GM18508 (cell line): ENCODE data around the gene RPS14.
A peak's percentile ranks its signal among the peaks of the same experiment; 100 is the strongest.
"Not testable (repeated sequence)": the region's sequence is repeated elsewhere in the genome, so short reads cannot be mapped to it uniquely, and the experiment has no call there.

ENCODE experiments used
- ATAC-seq: cut with Tn5 transposase; IDR thresholded peaks from one replicate; pipeline ENCODE4 v1.9.1; 2021; ENCODE audit warnings: moderate number of reproducible peaks; ENCODE audit not compliant: insufficient read depth, unreplicated experiment

The RPS14 gene

DNA sequence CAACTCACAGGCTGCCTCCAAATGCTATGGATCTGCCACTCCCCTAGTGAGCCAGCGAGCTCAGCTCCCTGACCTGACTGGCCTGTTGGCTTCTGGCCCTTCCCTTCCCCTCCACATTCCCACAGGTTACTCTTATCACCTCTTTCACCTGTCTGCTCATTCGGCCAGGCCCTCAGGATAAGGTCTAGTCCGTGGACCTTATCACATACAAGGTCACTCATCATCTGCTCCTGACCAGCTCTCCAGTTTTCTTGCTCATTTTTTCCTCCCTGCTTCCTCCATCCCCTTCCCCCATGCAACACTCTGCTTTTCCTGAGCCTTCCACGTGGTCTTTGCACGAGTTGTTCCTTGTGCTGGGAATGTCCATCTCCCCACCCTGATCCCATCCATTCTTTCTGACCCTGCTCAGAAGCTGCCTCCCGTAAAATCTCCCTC lies 32.5 kb upstream of the RPS14 start:
- no peak for ATAC-seq

DNA sequence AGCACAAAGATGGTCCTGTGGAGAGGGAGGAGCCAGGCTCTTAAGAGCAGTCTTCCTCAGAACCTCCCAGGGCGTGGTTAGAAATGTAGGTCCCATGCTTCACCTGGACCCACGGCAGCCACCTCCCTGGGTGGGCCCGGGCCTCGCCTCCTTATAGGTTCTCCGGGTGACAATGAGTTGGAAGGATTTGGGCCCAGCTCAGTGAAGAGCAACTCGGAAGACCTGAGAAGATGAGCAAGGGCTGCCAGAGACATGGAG lies 32.1 kb upstream of the RPS14 start:
- ATAC-seq = no peak

DNA sequence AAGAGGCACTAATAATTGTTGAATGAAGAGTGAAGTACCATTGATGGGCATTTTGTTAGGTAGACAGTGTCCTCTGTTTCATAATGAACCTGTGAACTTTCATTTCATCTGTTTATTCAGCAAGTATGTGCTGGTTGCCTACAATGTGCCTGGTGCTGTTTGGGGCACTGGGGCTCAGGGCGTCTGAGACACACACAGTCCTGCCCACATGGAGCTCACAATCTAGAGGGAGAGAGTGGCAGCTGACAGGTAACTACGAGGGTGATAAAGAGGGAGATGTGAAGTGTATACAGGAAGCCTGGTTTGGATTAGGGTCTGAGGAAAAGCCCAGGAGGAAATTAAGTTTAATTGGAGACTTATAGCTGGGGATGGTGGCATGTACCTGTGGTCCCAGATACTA lies 29.9 kb upstream of the RPS14 start:
- no peak for ATAC-seq

DNA sequence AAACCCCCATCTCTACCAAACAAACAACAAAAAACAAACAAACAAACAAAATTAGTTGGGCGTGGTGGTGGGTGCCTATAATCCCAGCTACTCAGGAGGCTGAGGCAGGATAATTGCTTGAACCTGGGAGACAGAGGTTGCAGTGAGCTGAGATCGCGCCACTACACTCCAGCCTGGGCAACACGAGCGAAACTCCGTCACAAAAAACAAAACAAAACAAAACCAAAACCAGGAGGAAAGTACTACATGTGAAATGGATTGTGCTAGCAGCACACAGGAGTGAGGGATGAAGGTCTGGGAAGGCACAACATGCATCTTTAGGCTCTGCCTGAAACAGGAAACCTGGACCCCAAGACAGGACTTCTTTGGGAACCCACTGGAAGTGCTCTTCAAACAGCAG lies 27.0 kb upstream of the RPS14 start:
- not testable (repeated sequence) for ATAC-seq

DNA sequence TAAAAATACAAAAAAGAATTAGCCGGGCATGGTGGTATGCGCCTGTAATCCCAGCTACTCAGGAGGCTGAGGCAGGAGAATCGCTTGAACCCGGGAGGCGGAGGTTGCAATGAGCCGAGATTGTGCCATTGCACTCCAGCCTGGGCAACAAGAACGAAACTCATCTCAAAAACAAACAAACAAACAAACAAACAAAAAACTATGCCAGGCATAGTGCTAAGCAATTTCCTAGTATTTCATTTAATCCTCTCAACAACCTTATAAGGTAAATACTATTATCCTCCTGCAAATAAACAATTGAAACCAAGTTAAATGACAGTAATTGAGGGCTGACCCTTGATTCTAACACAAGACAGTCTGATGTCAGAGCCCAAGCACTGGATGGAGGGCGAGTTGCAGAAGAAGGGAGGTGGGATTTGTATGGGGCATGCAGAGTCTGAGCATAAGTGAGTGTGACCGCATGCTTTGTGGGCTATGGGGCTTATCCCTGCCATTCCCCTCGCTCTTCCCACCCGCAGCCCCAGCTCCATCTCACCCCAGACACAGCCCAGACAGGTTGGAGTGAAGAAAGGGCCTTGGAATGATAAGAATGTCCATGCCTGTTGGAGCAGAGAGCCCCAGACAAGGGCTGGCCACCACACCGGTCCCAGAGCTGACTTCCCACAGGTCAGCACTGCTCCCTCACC lies 24.3 kb upstream of the RPS14 start:
- no peak for ATAC-seq

DNA sequence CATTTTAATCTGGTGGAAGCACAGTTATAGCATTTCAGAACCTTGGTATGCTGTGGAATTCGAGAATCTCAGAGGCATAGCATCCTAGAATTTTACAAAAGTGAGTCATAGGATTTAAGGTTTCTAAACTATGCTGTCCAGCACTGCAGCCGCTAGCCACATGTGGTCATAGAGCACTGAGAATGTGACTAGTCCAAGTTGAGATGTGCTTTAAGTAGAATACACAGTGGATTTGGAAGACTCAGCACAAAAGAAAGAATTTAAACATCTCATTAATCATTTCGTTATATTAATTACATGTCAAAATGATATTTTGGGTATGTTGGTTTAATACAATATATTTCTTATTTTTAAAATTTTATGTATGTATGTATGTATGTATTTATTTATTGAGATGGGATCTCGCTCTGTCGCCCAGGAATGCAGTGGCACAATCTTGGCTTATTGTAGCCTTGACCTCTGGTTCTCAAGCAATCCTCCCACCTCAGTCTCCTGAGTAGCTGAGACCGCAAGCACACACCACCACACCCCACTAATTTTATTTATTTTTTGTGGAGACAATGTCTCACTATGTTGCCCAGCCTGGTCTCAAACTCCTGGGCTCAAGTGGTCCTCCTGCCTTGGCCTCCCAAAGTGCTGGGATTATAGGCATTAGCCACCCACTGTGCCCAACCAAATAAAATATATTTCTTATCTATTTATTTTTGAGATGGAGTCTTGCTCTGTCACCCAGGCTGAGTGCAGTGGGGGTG lies 20.4 kb upstream of the RPS14 start:
- ATAC-seq = no peak

DNA sequence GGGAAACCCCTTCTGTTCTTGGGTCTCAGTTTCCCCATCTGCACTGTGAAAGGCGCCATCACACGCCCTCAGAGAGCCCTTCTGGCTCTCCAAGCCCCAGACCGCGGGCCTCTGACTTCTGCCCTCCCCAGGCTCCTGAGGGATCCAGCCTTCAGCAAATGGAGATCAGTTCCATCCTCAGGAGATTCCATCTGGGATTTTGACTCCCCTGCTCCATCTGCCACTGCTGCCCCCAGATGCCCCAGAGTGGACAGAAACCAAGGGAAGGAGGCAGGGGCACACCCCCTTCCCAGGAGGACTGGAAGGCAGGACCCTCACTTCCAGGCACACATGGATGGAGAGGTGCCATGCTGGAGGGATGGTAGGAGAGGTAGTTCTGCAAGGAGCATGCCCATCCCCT lies 18.7 kb upstream of the RPS14 start:
- ATAC-seq = no peak

DNA sequence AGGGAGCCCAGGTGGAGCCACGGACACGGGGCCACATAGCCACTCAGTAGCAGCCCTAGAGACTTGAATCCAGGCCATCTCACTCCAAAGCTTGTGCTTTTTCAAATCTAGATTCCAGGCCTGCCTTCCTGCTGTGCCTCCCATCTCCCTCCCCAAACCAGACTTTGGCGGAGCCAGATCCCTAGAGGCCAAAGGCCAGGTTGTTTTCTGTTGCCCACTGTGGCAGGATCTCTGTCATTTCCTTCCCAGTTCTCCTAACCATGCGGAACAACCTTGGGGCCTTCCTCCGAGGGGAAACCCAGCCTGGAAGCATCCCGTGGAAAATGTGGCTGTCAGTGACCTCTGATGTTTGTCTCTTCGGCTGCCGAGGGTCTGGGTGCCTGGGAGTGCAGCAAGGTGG lies 16.4 kb upstream of the RPS14 start:
- no peak for ATAC-seq

DNA sequence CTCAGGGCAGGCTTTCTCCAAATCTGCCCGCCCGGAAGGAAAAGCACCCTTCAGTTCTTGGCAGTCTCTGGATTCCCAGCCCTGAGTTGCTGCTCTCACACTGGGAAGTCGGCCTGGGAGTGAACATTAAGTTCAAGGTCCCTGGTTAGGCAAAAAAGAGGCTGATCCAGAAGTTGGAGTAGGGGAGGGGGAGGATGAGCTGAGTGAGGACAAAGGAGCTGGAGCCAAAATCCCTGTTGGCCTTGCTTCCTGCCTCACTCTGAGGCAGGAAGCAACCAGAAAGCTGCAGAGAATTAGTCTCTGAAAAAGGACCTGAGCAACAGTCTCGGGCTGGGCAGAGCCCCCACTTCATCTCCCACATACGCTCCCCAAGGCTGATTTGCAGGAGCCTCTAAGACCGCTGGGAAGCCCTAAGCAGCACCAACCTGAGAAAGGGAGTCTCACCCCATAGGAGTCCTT lies 15.0 kb upstream of the RPS14 start:
- ATAC-seq = no peak

DNA sequence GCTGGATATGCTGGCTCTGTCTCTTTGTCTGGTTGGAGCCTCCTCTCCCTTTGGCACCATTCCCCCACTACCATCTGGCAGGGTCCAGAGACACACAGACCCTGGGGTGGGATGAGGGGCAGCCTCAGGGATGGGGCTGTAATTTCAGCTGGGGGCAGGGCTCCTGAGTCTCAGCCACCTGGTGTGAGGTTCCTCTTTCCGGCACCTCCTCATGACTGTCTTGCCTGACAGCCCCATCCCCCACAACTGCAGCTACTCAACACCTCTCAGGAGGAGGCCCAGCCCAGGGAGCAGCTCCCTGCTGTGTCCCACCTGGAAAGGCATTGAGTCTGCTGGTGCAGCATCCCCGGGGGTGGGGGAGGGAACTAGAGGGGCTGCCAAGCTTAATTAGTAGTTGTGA lies 11.7 kb upstream of the RPS14 start:
- ATAC-seq = no peak

DNA sequence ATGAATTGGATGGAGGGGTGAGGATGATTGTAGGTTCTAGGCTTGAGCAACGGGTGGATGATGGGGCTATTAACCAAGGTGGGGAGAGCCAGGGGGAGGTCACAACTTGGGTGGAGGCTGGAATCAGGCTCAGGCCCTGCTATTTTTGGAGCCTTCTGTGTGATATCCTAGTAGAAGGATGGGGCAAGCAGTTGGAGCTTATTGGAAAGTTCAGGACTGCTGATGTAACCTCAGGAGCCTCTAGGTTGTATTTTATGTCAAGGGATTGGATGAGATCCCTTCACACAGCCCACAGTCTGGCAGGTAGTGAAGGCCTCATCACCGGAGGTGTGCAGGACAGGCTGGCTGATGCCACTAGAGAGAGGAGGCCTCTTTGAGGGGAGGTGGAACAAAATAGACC lies 11.2 kb upstream of the RPS14 start:
- no peak for ATAC-seq

DNA sequence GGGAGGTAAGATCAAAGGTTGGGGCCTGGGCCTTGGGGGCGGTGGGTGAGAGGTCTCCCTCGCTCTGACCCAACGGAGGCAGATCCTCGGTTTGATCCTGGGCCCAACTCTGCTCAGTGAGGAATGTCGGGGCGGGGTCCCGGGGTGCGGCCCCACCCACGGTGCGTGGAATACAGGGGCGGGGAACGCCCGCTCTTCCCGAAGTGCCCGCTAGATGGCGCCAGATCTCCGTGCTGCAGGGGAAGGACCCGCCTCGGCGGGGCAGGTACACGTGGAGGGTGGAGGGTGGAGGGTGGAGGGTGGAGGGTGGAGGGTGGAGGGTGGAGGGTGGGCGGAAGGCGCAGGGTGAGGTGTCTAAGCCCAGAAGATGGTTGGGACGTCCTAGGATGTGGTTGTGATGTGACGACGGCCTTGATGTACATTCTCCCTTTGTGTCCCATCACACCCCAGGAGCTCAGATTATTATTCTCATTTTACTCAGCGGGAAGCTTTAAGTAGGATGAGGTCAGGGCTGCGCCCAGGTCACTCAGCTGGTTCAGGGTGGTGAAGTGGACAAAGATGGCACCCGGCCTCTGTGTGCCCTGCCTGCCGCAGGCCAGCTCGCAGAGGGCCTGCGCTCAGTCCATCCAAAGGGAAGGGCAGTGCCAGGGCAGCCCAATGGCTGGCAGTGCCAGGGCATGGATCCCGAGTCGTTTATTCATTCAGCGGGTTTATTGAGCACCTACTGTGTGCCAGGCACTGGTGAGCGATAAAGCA lies 9.4 kb upstream of the RPS14 start:
- ATAC-seq = no peak

DNA sequence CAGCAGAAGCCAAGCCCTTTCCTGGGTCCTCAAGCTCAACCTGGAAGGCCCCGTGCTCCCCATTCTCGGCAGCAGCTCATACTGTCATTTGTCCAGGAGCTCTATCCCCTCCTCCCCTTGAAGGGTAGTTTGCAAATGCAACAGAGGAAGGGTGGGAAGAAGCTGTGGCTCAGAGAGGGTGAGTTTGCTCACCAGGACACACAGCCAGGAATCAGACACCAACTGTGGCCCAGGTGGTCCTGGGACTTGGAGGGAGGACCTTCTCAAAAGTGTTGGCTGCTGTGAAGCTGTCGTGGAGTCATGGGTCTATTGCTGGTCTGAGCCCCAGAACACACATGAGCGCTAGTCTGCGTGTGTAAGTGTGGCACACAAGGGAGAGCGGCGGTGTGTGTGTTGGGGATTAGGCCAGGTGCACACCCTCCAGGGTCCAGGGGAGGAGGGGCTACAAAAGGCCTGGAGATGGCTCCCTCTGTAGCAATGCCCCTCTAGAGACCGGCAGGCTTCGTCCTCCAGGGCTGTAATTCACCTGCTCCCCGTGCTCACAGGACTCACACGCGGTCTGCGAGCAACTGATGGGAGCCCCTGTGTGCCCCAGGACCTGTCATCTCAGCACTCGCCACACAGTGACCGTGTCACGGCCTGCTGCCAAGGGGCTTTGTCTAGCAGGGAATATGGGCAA lies 8.2 kb upstream of the RPS14 start:
- no peak for ATAC-seq

DNA sequence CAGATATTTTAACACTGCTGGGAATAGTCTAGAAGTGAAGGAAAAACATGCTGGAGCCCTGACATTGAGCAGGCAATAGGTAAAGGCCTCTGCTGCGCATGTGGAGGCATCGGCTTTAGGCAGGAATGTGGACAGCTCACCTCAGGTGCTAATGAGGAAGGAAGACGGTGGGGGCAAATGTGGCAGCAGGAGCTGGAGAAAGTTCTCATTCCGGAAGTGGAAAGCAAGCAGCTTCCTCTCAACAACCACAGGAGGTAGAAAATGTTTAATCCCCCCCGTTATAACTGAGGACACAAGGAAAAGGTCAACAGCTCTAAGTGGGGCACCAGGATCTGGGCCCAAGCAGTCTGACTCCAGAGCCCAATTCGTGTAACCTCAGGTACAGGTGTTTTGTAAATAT lies 7.6 kb upstream of the RPS14 start:
- ATAC-seq = no peak

DNA sequence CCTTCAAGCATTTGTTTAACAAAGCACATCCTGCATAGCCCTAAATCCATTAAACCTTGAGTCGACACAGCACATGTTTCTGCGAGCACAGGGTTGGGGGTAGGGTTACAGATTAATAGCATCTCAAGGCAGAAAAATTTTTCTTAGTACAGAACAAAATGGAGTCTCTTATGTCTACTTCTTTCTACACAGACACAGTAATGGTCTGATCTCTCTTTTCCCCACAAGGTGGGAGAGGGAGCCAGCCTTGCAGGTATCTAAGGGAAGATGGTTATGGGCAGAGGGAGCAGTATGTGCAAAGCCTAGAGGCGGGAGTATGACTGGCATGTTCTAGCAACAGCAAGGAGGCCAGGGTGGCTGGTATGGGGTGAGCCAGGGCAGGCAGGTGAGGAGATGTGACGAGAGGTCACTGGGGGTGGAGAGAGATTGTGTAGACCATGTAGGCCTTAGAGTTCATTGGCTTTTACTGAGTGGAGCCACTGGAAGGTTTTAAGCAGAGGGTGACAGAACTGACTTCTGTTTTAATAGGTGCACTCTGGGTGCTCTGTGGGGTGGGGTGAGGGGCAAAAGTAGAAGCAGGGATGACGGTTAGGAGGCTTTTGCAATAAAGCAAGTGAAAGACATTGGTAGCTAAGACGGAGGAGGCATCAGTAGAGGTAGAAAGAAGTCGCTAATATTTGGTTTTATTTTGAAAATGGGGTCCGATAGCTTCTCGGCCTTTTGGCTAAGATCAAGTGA lies 5.1 kb upstream of the RPS14 start:
- ATAC-seq = no peak

DNA sequence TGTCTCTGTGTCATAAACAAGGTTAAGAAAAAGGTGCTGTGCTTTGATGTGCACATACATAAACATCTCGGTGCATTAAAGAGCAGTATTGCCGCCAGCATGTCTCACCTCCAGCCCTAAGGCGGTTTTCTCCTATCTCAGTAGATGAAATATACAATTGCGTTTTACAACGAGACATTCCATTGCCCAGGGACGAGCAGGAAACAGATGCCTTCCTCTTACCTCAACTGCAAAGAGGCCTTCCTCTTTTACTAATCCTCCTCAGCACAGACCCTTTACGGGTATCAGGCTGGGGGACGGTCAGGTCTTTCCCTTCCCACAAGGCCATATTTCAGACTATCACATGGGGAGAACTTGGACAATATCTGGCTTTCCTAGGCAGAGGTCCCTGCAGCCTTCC lies 4.5 kb upstream of the RPS14 start:
- not testable (repeated sequence) for ATAC-seq

DNA sequence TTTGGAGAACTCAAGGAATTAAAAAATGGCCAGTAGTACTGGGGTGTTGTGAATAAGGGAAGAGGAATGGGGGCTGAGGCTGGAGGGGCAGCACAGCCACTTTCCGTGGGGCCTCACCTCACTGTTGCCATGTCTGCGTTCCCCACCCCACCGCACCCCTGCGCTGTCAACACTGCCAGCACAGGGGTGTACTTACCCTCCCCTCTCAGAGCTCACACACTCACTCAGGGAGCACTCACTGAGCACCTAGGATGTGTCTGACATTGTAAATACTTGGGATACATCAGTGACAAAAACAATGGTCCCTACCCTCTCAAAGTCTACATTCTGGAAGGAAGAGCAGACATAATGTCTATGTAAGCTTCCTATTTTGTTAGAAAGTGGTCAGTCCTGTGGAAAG lies 3.4 kb upstream of the RPS14 start:
- ATAC-seq = no peak

DNA sequence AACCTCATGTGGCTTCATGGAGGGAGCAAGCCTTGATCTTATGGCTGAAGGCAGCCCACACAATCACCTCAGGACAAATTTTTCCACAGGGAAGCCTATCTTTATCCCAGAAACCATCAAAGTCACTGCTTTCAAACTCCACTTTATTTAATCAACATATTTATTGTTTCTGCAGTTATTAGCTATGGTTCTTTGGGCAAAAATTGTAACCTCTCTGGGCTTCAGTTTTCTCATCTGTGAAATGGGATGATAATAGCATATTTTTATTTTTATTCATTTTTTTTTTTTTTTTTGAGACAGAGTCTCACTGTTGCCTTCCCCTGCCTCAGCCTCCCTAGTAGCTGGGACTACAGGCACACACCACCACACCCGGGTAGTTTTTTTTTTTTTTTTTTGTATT lies 2.1 kb upstream of the RPS14 start:
- ATAC-seq = no peak

DNA sequence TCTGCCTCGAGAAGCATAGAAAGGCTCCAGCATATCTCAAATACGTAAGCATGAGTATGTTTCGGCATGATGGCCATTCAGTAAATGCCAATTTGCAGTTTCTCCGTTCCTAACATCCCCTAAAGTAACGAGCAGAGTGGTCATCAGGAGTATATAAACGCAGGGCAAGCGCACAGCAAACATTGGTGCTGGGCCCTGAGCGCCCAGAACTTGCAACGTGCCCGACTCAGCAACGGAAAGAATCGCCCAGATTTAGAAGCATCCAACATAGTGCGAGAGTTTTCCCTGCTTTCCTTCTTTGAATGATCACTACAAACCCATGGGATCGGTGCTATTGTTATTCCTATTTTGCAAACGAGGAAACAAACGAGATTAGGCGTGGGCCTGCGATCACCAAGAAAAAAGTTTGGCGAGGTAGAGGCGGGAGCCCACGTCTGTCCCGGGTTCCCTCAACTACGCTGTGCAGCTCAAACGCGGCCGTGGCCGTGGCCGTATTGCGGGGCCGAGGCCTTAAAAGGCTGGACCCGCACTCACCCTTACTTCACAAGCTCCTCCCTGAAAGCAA lies 505 bp downstream of the RPS14 start:
- peak; percentile 6 for ATAC-seq

DNA sequence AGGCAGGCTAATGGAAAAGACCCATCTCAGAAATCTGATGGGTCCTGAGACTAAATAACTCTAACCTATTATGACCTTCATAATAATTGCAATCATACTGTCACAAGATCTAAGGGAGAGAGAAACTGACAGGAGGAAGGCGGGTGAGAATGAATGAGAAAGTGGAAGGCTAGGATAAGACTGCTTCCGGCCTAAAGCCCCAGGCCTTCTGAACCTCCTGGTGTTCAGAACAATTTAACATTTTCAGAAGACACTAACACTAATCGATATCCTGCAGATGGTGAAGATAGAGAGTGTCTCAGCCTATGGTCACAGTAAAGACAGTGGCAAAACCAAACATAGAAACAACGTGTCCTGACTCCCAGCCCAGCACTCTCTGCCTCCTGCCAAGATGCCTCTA lies 1.2 kb downstream of the RPS14 start:
- no peak for ATAC-seq
